Tibial nerve (tissue), 4 donors: ENCODE measurements around the gene ZFAND3. TPM values are rescaled to one million over a fixed set of nuclear protein-coding genes. Genes with fewer than 3 reads are reported as not detected.

Experiments used
- DNase-seq, 2 donors: peaks; one replicate each; pipeline ENCODE4 v3.0.0-alpha.2; 2019; ENCODE audit warnings: low spot score in 2 of 2
- H3K27ac ChIP-seq, 4 donors: fragments of 200-600 bp; sonication (generic) in 3 of 4; one replicate each; pipeline ENCODE4 v1.5.1; 2017 to 2019; ENCODE audit warnings: mild to moderate bottlenecking in 1 of 4
- H3K27me3 ChIP-seq, 2 donors: fragments of 200-600 bp; sonication (generic) in 1 of 2; one replicate each; pipeline versions ENCODE4 v1.5.1 to v1.6.0; 2017 to 2019
- H3K36me3 ChIP-seq, 3 donors: fragments of 200-600 bp; sonication (generic); one replicate each; pipeline ENCODE4 v1.5.1; 2018 to 2019
- H3K4me1 ChIP-seq, 4 donors: fragments of 200-600 bp; sonication (generic) in 3 of 4; one replicate each; pipeline ENCODE4 v1.5.1; 2017 to 2019
- H3K4me3 ChIP-seq, 4 donors: fragments of 200-600 bp; sonication (generic) in 3 of 4; one replicate each; pipeline ENCODE4 v1.5.1; 2017 to 2019; ENCODE audit warnings: mild to moderate bottlenecking in 1 of 4, moderate library complexity in 1 of 4
- H3K9me3 ChIP-seq, 4 donors: fragments of 200-600 bp; sonication (generic) in 3 of 4; one replicate each; pipeline ENCODE4 v1.5.1; 2017 to 2019
- EP300 ChIP-seq, 2 donors: sonication (generic); formaldehyde crosslinking; IDR thresholded peaks; one replicate each; pipeline ENCODE4 v1.6.1; 2017; ENCODE audit warnings: antibody characterized with exemption in 2 of 2, mild to moderate bottlenecking in 1 of 2
- POLR2A ChIP-seq, 2 donors: fragments of 450-650 bp; IDR thresholded peaks; one replicate each; pipeline ENCODE4 v1.6.1; 2017; ENCODE audit warnings: antibody characterized with exemption in 2 of 2, mild to moderate bottlenecking in 2 of 2, moderate library complexity in 2 of 2
- WGBS, 2 donors: methylation state at CpG; one replicate each; pipeline ENCODE4 v1.1.5; 2018; 5-methylcytosine and 5-hydroxymethylcytosine counted together
- total RNA-seq, 4 donors: library from RNA; depleted of rRNA; stranded (reverse); fragments of >200 nt; gene quantifications; one replicate each; pipeline ENCODE4 v1.1.0, GENCODE V29; 2016
- TF ChIP-seq, protein P1 (sequence below), 5 experiments: fragments of 200-600 bp in 3 of 5; fragments of 450-650 bp in 2 of 5; sonication (generic) in 3 of 5; IDR thresholded peaks; one replicate each; pipeline ENCODE4 v1.5.1; 2016 to 2019; ENCODE audit warnings: antibody characterized with exemption in 5 of 5, mild to moderate bottlenecking in 3 of 5, moderate library complexity in 2 of 5

Gene ZFAND3
- total RNA-seq, 4 donors from 2014 or later, result 30.1 to 47.9 (median 39.1) TPM

DNA sequence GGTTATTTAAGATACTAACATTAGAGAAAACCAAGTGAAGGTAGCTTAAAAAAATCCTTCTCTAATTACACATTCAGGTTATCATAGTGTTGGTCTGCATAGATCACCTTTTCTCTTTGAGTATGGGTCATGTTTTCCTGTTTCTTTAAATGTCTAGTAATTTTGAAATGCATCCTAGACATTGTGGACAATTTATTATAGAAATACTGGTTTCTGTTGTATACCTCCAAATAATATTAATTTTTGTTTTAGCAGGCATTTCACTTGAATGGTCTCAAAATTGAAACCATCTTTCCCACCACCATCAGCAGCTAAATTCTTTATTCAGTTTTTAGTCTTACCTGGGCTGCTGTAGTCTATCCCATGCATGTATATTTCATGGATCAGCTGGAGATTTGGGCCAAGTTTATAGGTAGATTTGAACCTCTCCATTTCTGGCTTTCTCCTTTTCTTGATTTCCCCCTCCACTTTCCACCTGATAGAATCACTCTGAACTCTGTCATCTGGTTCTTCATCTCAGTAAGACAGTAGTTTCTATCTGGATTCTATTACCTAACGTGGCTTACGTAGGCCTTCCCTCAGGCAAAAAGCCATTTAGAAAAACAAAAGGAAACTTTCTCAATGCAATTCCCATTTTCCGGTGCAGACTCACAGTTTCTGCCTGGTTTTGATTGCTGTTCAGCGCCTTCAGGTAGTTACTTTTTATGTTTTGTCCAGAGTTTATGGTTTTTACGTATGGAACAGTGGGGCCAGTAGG is 52.3 kb downstream of the ZFAND3 start:
- no peaks in the 10 kb centered on the region for H3K27me3 ChIP-seq
- DNase-seq, result no peak
- peaks cover 0 to 26% (median 7%) of the 10 kb centered on the region in 4 donors for H3K4me1 ChIP-seq
- TF ChIP-seq, protein P1, sequence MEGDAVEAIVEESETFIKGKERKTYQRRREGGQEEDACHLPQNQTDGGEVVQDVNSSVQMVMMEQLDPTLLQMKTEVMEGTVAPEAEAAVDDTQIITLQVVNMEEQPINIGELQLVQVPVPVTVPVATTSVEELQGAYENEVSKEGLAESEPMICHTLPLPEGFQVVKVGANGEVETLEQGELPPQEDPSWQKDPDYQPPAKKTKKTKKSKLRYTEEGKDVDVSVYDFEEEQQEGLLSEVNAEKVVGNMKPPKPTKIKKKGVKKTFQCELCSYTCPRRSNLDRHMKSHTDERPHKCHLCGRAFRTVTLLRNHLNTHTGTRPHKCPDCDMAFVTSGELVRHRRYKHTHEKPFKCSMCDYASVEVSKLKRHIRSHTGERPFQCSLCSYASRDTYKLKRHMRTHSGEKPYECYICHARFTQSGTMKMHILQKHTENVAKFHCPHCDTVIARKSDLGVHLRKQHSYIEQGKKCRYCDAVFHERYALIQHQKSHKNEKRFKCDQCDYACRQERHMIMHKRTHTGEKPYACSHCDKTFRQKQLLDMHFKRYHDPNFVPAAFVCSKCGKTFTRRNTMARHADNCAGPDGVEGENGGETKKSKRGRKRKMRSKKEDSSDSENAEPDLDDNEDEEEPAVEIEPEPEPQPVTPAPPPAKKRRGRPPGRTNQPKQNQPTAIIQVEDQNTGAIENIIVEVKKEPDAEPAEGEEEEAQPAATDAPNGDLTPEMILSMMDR (IDR thresholded peaks at IDR 0.05), result no peak
- TF ChIP-seq POLR2A (IDR thresholded peaks at IDR 0.05) (no peak), EP300 (IDR thresholded peaks at IDR 0.05) (no peak)
- no peak overlapping the region for H3K4me3 ChIP-seq
- no peak overlapping the region for H3K27ac ChIP-seq
- peaks cover 0 to 11% (median 3%) of the 10 kb centered on the region in 4 donors for H3K9me3 ChIP-seq
- WGBS, 2 donors, result 82 to 93% methylated on average over 5 of the region's 5 CpGs
- H3K36me3 ChIP-seq, result peaks cover 0 to 6% (median 0%) of the 10 kb centered on the region in 3 donors

DNA sequence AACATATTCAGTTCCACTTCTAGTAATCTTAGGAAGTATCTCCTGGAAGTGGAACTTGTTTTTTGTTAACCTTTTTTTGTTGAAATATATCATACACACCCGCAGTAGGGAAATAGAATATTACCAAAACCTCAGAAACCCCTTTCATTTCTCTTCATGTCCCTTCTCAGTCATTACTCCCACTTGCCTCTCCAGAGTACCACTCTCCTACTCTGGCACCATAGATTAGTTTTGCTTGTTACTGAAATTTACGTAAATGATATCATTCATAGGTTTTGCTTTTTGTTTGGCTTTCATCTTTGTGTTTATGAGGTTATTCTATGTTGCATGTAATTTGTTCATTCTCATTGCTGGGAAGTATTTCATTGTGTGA is 52.8 kb downstream of the ZFAND3 start:
- Histone ChIP-seq H3K4me1 (peaks cover 0 to 26% (median 3%) of the 10 kb centered on the region in 4 donors), H3K27ac (no peak overlapping the region), H3K4me3 (no peak overlapping the region), H3K9me3 (peaks cover 0 to 11% (median 3%) of the 10 kb centered on the region in 4 donors), H3K27me3 (no peaks in the 10 kb centered on the region), H3K36me3 (peaks cover 0 to 6% (median 0%) of the 10 kb centered on the region in 3 donors)
- DNase-seq, result no peak
- TF ChIP-seq POLR2A (IDR thresholded peaks at IDR 0.05) (no peak), EP300 (IDR thresholded peaks at IDR 0.05) (no peak)
- 51 to 89% methylated on average over 2 of the region's 2 CpGs for WGBS, 2 donors

DNA sequence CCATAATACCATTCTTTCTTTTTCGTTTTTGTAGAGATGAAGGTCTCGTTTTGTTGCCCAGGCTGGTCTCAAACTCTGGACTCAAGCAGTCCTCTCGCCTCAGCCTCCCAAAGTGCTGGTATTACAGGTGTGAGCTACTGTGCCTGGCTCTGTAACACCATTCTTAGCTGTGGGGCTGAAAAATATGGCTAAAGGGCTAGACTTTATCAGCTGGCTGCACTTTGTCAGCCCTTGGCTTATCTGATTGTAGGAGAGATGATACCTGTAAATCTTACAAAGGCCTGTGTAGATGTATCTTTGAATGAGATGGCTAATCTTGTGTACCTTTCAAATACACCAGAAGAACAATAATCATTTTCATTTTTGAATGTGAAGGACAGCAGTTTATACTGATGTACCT is 55.2 kb downstream of the ZFAND3 start:
- 64 to 88% methylated on average over 3 of the region's 3 CpGs for WGBS, 2 donors
- Histone ChIP-seq H3K27me3 (no peaks in the 10 kb centered on the region), H3K4me3 (no peak overlapping the region), H3K4me1 (peaks cover 0 to 23% (median 4%) of the 10 kb centered on the region in 4 donors), H3K9me3 (peaks cover 0 to 11% (median 3%) of the 10 kb centered on the region in 4 donors), H3K36me3 (peaks cover 0 to 6% (median 0%) of the 10 kb centered on the region in 3 donors), H3K27ac (no peak overlapping the region)
- DNase-seq, result no peak
- TF ChIP-seq EP300 (IDR thresholded peaks at IDR 0.05) (no peak), POLR2A (IDR thresholded peaks at IDR 0.05) (no peak)
- TF ChIP-seq, protein P1 (IDR thresholded peaks at IDR 0.05), result no peak

DNA sequence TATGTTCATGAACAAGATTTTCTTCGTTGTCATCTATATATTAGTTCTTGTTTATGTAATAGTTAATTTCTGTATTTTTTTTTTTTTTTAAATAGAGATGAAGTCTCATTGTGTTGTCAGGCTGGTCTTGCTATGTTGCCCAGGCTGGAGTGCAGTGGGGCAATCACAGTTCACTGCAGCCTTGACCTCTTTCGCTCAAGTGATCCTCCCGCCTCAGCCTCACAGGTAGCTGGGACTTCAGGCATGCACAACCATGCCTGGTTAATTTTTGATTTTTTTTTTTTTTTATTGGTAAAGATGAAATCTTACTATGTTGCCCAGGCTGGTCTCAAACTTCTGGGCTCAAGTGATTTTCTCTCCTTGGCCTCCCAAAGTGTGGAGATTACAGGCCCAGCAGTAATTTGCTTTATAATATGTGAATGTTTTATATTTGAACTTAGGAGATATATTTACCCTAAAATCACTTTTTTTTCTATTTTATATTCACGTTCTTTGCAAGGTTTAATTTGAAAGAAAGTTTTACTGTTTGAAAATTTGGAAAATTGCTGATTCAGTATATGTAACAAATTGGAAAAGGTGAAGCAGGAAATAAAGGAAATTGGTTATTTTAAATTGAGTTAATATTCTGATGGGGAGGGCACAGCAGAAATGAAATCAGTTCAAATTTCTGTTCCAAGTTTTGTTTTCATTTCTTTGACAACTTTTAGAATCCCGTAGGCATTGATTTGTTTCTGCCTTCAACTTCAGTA is 56.2 kb downstream of the ZFAND3 start:
- peaks cover 0 to 11% (median 3%) of the 10 kb centered on the region in 4 donors for H3K9me3 ChIP-seq
- no peaks in the 10 kb centered on the region for H3K27me3 ChIP-seq
- no peak overlapping the region for H3K4me3 ChIP-seq
- peaks cover 0 to 6% (median 0%) of the 10 kb centered on the region in 3 donors for H3K36me3 ChIP-seq
- H3K4me1 ChIP-seq, result peaks cover 0 to 30% (median 4%) of the 10 kb centered on the region in 4 donors
- H3K27ac ChIP-seq, result no peak overlapping the region
- WGBS, 2 donors, result 80 to 93% methylated on average over 5 of the region's 5 CpGs
- no peak for DNase-seq
- TF ChIP-seq, protein P1 (IDR thresholded peaks at IDR 0.05), result no peak
- TF ChIP-seq POLR2A (IDR thresholded peaks at IDR 0.05) (no peak), EP300 (IDR thresholded peaks at IDR 0.05) (no peak)

DNA sequence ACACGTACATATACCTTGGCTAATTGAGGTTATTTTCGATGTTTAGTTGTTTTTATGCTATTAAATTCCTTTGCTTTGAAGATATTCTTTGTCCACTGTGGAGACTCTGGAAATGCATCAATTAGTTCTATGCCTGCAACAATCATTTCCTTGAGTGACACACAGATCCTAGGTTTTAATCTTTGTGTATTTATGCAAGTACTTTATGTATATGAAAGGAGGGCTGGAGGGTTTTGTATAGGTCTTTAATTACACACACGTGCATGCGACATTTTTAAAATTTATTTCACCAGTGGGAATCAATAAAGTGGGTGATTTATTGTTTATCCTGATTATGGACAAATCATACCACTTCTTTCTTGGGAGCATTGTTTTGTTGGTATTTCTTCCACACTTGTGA is 57.3 kb downstream of the ZFAND3 start:
- 80 to 81% methylated on average over 4 of the region's 4 CpGs for WGBS, 2 donors
- H3K4me3 ChIP-seq, result no peak overlapping the region
- no peak for DNase-seq
- TF ChIP-seq POLR2A (IDR thresholded peaks at IDR 0.05) (no peak), EP300 (IDR thresholded peaks at IDR 0.05) (no peak)
- TF ChIP-seq, protein P1 (IDR thresholded peaks at IDR 0.05), result no peak
- peaks cover 0 to 3% (median 0%) of the 10 kb centered on the region in 4 donors for H3K9me3 ChIP-seq
- no peak overlapping the region for H3K27ac ChIP-seq
- no peaks in the 10 kb centered on the region for H3K27me3 ChIP-seq
- peaks cover 0 to 3% (median 0%) of the 10 kb centered on the region in 3 donors for H3K36me3 ChIP-seq
- peaks cover 0 to 38% (median 7%) of the 10 kb centered on the region in 4 donors for H3K4me1 ChIP-seq
